ENCODE data around the gene BTN3A1.
"Not testable (repeated sequence)": the region's sequence is repeated elsewhere in the genome, so short reads cannot be mapped to it uniquely, and the experiment has no call there.

BTN3A1 gene

GRCh38 chr6:26366504-26366903, 35.6 kb upstream of the BTN3A1 start:
- Histone ChIP-seq H3K4me3 (no peak overlapping the region), H3K27ac (no peak overlapping the region)
- no peak for DNase-seq (ENCODE audit: low spot score)
- TF ChIP-seq, protein P1, sequence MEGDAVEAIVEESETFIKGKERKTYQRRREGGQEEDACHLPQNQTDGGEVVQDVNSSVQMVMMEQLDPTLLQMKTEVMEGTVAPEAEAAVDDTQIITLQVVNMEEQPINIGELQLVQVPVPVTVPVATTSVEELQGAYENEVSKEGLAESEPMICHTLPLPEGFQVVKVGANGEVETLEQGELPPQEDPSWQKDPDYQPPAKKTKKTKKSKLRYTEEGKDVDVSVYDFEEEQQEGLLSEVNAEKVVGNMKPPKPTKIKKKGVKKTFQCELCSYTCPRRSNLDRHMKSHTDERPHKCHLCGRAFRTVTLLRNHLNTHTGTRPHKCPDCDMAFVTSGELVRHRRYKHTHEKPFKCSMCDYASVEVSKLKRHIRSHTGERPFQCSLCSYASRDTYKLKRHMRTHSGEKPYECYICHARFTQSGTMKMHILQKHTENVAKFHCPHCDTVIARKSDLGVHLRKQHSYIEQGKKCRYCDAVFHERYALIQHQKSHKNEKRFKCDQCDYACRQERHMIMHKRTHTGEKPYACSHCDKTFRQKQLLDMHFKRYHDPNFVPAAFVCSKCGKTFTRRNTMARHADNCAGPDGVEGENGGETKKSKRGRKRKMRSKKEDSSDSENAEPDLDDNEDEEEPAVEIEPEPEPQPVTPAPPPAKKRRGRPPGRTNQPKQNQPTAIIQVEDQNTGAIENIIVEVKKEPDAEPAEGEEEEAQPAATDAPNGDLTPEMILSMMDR (IDR thresholded peaks at IDR 0.05): no peak

DNA sequence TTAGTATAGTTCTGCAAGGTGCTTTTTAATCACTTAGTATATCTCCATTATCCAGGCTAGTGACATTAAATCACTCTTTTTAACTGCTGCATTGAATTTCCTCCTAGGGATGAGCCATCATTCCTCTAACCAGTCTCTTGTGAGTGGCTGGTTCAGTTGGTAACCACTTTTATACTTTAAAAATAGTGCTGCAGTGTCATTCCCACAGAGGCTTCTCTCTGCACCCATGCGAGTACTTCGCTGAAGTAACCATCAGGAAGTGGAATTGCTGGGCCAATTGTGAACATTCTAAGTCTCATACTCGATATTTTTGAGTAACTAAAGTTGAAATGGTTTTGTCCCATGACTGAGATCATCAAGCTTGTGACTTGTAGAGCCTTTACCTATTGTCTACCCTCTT, 35.0 kb upstream of the BTN3A1 start:
- TF ChIP-seq, protein P1 (IDR thresholded peaks at IDR 0.05): no peak
- no peak for DNase-seq (ENCODE audit: low spot score)
- Histone ChIP-seq H3K27ac (no peak overlapping the region), H3K4me3 (no peak overlapping the region)

GRCh38 chr6:26371813-26372212, 30.3 kb upstream of the BTN3A1 start:
- not testable (repeated sequence) for DNase-seq (ENCODE audit: low spot score); H3K27ac ChIP-seq; H3K4me3 ChIP-seq

GRCh38 chr6:26372308-26373144, 29.5 kb upstream of the BTN3A1 start:
- TF ChIP-seq, protein P1 (IDR thresholded peaks at IDR 0.05): no peak
- no peak overlapping the region for H3K4me3 ChIP-seq
- no peak for DNase-seq (ENCODE audit: low spot score)
- H3K27ac ChIP-seq: no peak overlapping the region

DNA sequence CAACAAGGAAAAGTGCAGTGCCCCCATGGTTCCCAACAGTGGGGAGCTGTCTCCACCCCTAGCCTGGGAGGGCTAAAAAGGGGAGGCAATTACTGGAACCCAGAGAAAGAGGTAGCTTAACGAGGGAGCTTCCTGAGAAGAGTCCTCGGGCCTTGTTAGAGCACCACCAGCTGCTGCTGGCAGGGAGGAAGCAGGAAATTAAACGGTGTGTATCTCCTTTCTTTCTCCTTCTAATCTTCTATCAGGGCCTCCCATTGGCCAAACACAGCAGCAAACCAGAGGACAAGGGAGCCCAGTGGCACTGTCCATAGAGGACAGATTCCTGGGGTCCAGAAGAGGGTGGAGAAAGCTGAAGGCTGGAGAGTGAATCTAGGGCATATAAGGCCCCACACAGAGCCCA, 26.8 kb upstream of the BTN3A1 start:
- TF ChIP-seq, protein P1 (IDR thresholded peaks at IDR 0.05): no peak
- no peak overlapping the region for H3K4me3 ChIP-seq
- no peak for DNase-seq (ENCODE audit: low spot score)
- H3K27ac ChIP-seq: no peak overlapping the region

DNA sequence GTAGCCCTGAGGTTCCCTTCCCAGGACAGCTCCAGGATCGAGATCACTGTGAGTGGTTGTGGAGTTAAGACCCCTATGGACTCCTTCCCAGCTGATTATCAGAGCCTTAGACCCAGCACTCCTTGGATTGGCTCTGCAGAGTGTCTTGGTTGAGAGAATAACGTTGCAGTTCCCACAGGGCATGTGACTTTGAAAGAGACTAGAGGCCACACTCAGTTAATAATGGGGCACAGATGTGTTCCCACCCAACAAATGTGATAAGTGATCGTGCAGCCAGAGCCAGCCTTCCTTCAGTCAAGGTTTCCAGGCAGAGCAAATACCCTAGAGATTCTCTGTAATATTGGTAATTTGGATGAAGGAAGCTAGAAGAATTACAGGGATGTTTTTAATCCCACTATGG, 24.4 kb upstream of the BTN3A1 start:
- H3K27ac ChIP-seq: no peak overlapping the region
- no peak for DNase-seq (ENCODE audit: low spot score)
- TF ChIP-seq, protein P1 (IDR thresholded peaks at IDR 0.05): no peak

DNA sequence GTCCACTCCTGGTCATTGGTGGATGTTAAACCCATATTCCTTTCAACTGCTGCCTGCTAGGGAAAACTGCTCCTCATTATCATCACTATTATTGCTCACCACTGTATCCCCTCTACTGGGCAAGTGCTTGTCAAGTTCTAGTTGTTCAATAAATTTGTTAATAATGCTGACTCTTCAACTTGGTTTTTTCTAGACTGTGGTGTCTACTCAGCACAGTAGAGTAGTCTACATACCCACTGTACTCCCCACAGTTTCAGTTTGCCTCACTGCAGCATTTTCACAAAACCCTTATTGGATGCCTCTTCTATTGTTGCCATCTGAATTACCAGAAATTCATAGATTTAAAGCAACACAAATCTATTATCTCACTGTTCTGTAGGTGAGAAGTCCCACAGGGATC, 23.9 kb upstream of the BTN3A1 start:
- H3K27ac ChIP-seq; DNase-seq (ENCODE audit: low spot score); H3K4me3 ChIP-seq: not testable (repeated sequence)

More for the DNA sequence above, 24.4 kb upstream of the BTN3A1 start:
- H3K4me3 ChIP-seq: no peak overlapping the region

DNA sequence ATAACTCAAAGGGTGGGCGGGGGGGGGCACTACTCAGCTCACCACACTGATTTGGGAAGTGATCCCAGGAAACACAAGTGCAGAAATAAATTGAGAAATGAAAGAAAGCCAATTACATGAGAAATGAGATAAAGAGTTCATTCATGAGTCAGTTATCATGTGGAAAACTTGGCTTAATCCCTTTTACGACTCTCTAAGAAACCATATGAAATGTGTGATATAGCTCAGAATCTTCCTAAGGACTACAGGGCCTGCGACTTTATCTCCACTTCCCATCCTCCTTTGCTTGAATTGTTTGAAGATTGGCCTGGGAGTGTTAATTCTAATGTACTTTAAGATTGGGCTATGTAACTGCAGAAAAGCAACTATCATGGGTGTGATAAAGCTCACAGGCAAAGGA, 22.8 kb upstream of the BTN3A1 start:
- H3K4me3 ChIP-seq: no peak overlapping the region
- TF ChIP-seq, protein P1 (IDR thresholded peaks at IDR 0.05): no peak
- no peak overlapping the region for H3K27ac ChIP-seq
- no peak for DNase-seq (ENCODE audit: low spot score)

Data from coronary artery (tissue), 2 donors.